Aorta (tissue), 5 donors: ENCODE data around the gene SLC35F5. TPM values are rescaled to one million over a fixed set of nuclear protein-coding genes. Genes with fewer than 3 reads are reported as not detected.
"Not testable (repeated sequence)": the region's sequence is repeated elsewhere in the genome, so short reads cannot be mapped to it uniquely, and the experiment has no call there.

Experiments used
- ATAC-seq: fragments of 200-7000 bp; cut with Tn5 transposase; one replicate; pipeline ENCODE4 v1.9.1; 2022; ENCODE audit warnings: moderate library complexity; ENCODE audit not compliant: low FRiP score
- DNase-seq, 2 donors: peaks; one replicate each; pipeline ENCODE4 v3.0.0-alpha.2; 2020
- H3K27ac ChIP-seq, 2 donors: one replicate each; pipeline ENCODE4 v1.5.1; 2013; ENCODE audit warnings: low read length in 2 of 2, mild to moderate bottlenecking in 2 of 2, moderate library complexity in 2 of 2, control low read depth in 1 of 2, inconsistent platforms in 1 of 2, low read depth in 1 of 2
- H3K27me3 ChIP-seq, 2 donors: one replicate each; pipeline ENCODE4 v1.6.1; 2013; ENCODE audit warnings: control low read depth in 1 of 2, low read length in 1 of 2, mild to moderate bottlenecking in 1 of 2, moderate library complexity in 1 of 2; ENCODE audit not compliant: insufficient read depth in 2 of 2, control insufficient read depth in 1 of 2
- H3K36me3 ChIP-seq, 2 donors: one replicate each; pipeline ENCODE4 v1.6.1; 2013; ENCODE audit warnings: control low read depth in 1 of 2, low read length in 1 of 2, mild to moderate bottlenecking in 1 of 2; ENCODE audit not compliant: insufficient read depth in 2 of 2, control insufficient read depth in 1 of 2
- H3K4me1 ChIP-seq, 2 donors: one replicate each; pipeline ENCODE4 v1.6.1; 2013; ENCODE audit warnings: low read length in 2 of 2, control low read depth in 1 of 2, mild to moderate bottlenecking in 1 of 2, moderate library complexity in 1 of 2; ENCODE audit not compliant: insufficient read depth in 2 of 2, control insufficient read depth in 1 of 2
- H3K4me3 ChIP-seq, 2 donors: one replicate each; pipeline ENCODE4 v1.5.1; 2013; ENCODE audit warnings: low read length in 2 of 2, control low read depth in 1 of 2, mild to moderate bottlenecking in 1 of 2
- H3K9me3 ChIP-seq: one replicate; pipeline ENCODE4 v1.6.1; 2013; ENCODE audit warnings: mild to moderate bottlenecking, low read length; ENCODE audit not compliant: control insufficient read depth
- WGBS, 2 donors: extraction: QIAGEN DNeasy Blood & Tissue Kit; methylation state at CpG; one replicate each; pipeline ENCODE4 v1.1.7; 2013; 5-methylcytosine and 5-hydroxymethylcytosine counted together
- intact Hi-C, 2 donors: fragments of 100-400 bp; cut with DNase I; formaldehyde crosslinking; loops; one replicate each; pipeline versions ENCODE4 v1.14.2 to v1.15.0; 2022
- microRNA-seq, 2 donors: library from miRNA; unstranded; fragments of <30 nt; microRNA quantifications; one replicate each; pipeline ENCODE4 v1.2.0, GENCODE V29; 2020
- polyA plus RNA-seq, 2 donors: library from polyadenylated mRNA; stranded (reverse); fragments of 200-250 nt; gene quantifications; one replicate each; pipeline ENCODE4 v1.2.3, GENCODE V29; 2013
- total RNA-seq, 2 donors: library from RNA; stranded (reverse); fragmentation: NEBNext Ultra II Directional; extraction: Animal tissue kit (Norgen Biotek cat#: 25700); gene quantifications; one replicate each; pipeline ENCODE4 v1.2.1, GENCODE V29; 2021
- donor health status: healthy with polysubstance abuse.
- donor health status: Bipolar disorder and iron deficiency.
- donor health status: DM: no; HTN: no; CAD: no.
- donor health status: DM: no; HTN: no; CAD: no.
- donor health status: DM: yes; HTN: yes; CAD: no.

Gene SLC35F5
- total and polyA plus RNA-seq, 4 donors = 17.4 to 82.4 (median 48.0) TPM

- 64 to 71% methylated on average over 7 of the region's 7 CpGs for WGBS, 2 donors
- ATAC-seq = no peak
- no peaks in the 10 kb centered on the region for H3K36me3 ChIP-seq
- no peaks in the 10 kb centered on the region for H3K9me3 ChIP-seq
- no peaks in the 10 kb centered on the region for H3K27me3 ChIP-seq
- H3K4me3 ChIP-seq = no peak overlapping the region
- H3K27ac ChIP-seq = no peak overlapping the region
- no peaks in the 10 kb centered on the region for H3K4me1 ChIP-seq
- intact Hi-C loops = no loop called here
- DNase-seq = no peak
Measured at GRCh38 chr2:113672326-113672932, 84.0 kb downstream of the SLC35F5 start.

- H3K36me3 ChIP-seq, H3K4me3 ChIP-seq, H3K27me3 ChIP-seq, DNase-seq, H3K4me1 ChIP-seq, H3K27ac ChIP-seq, ATAC-seq, intact Hi-C loops, H3K9me3 ChIP-seq: not testable (repeated sequence)
- WGBS, 2 donors = 95 to 96% methylated on average over 18 to 21 of the region's 21 CpGs
Measured at GRCh38 chr2:113669013-113669412, 87.4 kb downstream of the SLC35F5 start.

- H3K36me3 ChIP-seq, H3K9me3 ChIP-seq, ATAC-seq, intact Hi-C loops, H3K4me1 ChIP-seq, H3K27ac ChIP-seq, DNase-seq, H3K4me3 ChIP-seq, H3K27me3 ChIP-seq: not testable (repeated sequence)
- 76 to 81% methylated on average over 6 of the region's 6 CpGs for WGBS, 2 donors
Measured at GRCh38 chr2:113664761-113665533, 91.5 kb downstream of the SLC35F5 start.

- DNase-seq, H3K27me3 ChIP-seq, H3K36me3 ChIP-seq, H3K27ac ChIP-seq, H3K4me3 ChIP-seq, intact Hi-C loops, H3K4me1 ChIP-seq, ATAC-seq, H3K9me3 ChIP-seq: not testable (repeated sequence)
- WGBS, 2 donors = 74 to 79% methylated on average over 10 of the region's 10 CpGs
Measured at GRCh38 chr2:113663285-113664060, 93.0 kb downstream of the SLC35F5 start.

Small RNAs within 50 kb of the gene (microRNA-seq; reads per million reads assigned to microRNA genes)
- 0 reads per million in 2 donors for gene MIR4782

Other genes with a start within 250 kb of the SLC35F5 start
- 10 to 100 TPM; 16.1 to 27.9 TPM for gene RABL2A, start 129.4 kb downstream of the SLC35F5 start, total RNA-seq
- 10 to 100 TPM in 1 of 2 donors, 1 to 10 TPM in 1; 8.9 to 27.8 TPM for gene RABL2A, start 129.4 kb downstream of the SLC35F5 start, polyA plus RNA-seq
- 100 to 1,000 TPM; 222 to 318 TPM for gene ACTR3, start 133.4 kb upstream of the SLC35F5 start, total RNA-seq
- gene ACTR3, start 133.4 kb upstream of the SLC35F5 start, polyA plus RNA-seq = 100 to 1,000 TPM in 1 of 2 donors, 10 to 100 TPM in 1; 66.3 to 126 TPM